HG02571 (cell line): ENCODE data around the gene GUSB.
"Not testable (repeated sequence)": the region's sequence is repeated elsewhere in the genome, so short reads cannot be mapped to it uniquely, and the experiment has no call there.

Experiments used
- ATAC-seq: cut with Tn5 transposase; IDR thresholded peaks from one replicate; pipeline ENCODE4 v1.9.1; 2021; ENCODE audit warnings: mild to moderate bottlenecking, moderate library complexity; ENCODE audit not compliant: unreplicated experiment

Gene GUSB

GRCh38 chr7:65976659-65977196, 5.3 kb downstream of the GUSB start:
- ATAC-seq: no peak

- no peak for ATAC-seq
These were observed 6.1 kb downstream of the GUSB start for GRCh38 chr7:65975814-65976445.

GRCh38 chr7:65974876-65975275, 7.1 kb downstream of the GUSB start:
- ATAC-seq: no peak

- ATAC-seq: no peak
These were observed 7.7 kb downstream of the GUSB start for GRCh38 chr7:65974191-65974801.

GRCh38 chr7:65972976-65973375, 9.0 kb downstream of the GUSB start:
- no peak for ATAC-seq

GRCh38 chr7:65971021-65971420, 11.0 kb downstream of the GUSB start:
- no peak for ATAC-seq

- ATAC-seq: no peak
These were observed 13.5 kb downstream of the GUSB start for GRCh38 chr7:65968256-65969185.

- no peak for ATAC-seq
These were observed 14.5 kb downstream of the GUSB start for GRCh38 chr7:65967361-65968155.

GRCh38 chr7:65966146-65966545, 15.9 kb downstream of the GUSB start:
- ATAC-seq: no peak

GRCh38 chr7:65964671-65965070, 17.3 kb downstream of the GUSB start:
- ATAC-seq: not testable (repeated sequence)

GRCh38 chr7:65962033-65962432, 20.0 kb downstream of the GUSB start:
- no peak for ATAC-seq

- ATAC-seq: no peak
These were observed 21.5 kb downstream of the GUSB start for GRCh38 chr7:65960351-65961074.

- ATAC-seq: no peak
These were observed 26.3 kb downstream of the GUSB start for GRCh38 chr7:65955718-65956117.

GRCh38 chr7:65953890-65954450, 28.0 kb downstream of the GUSB start:
- no peak for ATAC-seq

- ATAC-seq: no peak
These were observed 28.9 kb downstream of the GUSB start for GRCh38 chr7:65953001-65953720.

- ATAC-seq: no peak
These were observed 30.0 kb downstream of the GUSB start for GRCh38 chr7:65951837-65952578.

- ATAC-seq: no peak
These were observed 35.1 kb downstream of the GUSB start for GRCh38 chr7:65946904-65947303.

GRCh38 chr7:65945787-65946186, 36.2 kb downstream of the GUSB start:
- ATAC-seq: not testable (repeated sequence)
